Prostate gland (tissue), 2 donors: Measurements from ENCODE around the gene ZNF385A.

Experiments used
- CTCF ChIP-seq, 4 experiments: fragments of 200-600 bp in 2 of 4; fragments of 450-650 bp in 2 of 4; sonication (generic) in 2 of 4; IDR thresholded peaks; 1 replicate in 3 of 4; 2 replicates in 1 of 4; pipeline ENCODE4 v1.5.1; 2016 to 2019; ENCODE audit warnings: antibody characterized with exemption in 4 of 4, mild to moderate bottlenecking in 2 of 4, moderate library complexity in 2 of 4
- POLR2A ChIP-seq: fragments of 450-650 bp; IDR thresholded peaks from one replicate; pipeline ENCODE4 v1.6.1; 2016; ENCODE audit warnings: antibody characterized with exemption, mild to moderate bottlenecking
- POLR2AphosphoS5 ChIP-seq: sonication (generic); formaldehyde crosslinking; IDR thresholded peaks from one replicate; pipeline ENCODE4 v1.6.1; 2017; ENCODE audit warnings: antibody characterized with exemption

GRCh38 chr12:54425702-54426101 is 41.2 kb upstream of the ZNF385A start:
- no peak for TF ChIP-seq CTCF (IDR thresholded peaks at IDR 0.05)
- TF ChIP-seq POLR2A: no peak
- no peak for TF ChIP-seq POLR2AphosphoS5
